Small intestine (tissue), 7 donors: ENCODE results near the gene RPGRIP1L. TPM values are rescaled to one million over a fixed set of nuclear protein-coding genes. Genes with fewer than 3 reads are reported as not detected.

Source experiments
- DNase-seq, 2 donors: peaks; one replicate each; pipeline versions ENCODE4 v3.0.0 to v3.0.0-alpha.2; 2013
- FAIRE-seq: peaks from 2 replicates; lab custom pipeline; 2012; peaks lifted over from hg19 to GRCh38; lab: Jason Lieb, UNC
- H3K27ac ChIP-seq, 3 donors: one replicate each; pipeline ENCODE4 v1.5.1; 2013; ENCODE audit warnings: low read length in 2 of 3, mild to moderate bottlenecking in 2 of 3, control low read depth in 1 of 3, inconsistent platforms in 1 of 3, low read depth in 1 of 3, moderate library complexity in 1 of 3
- H3K27me3 ChIP-seq, 3 donors: one replicate each; pipeline ENCODE4 v1.6.1; 2013; ENCODE audit warnings: low read length in 3 of 3, inconsistent platforms in 1 of 3; ENCODE audit not compliant: control insufficient read depth in 3 of 3, insufficient read depth in 3 of 3
- H3K36me3 ChIP-seq, 3 donors: one replicate each; pipeline ENCODE4 v1.6.1; 2013; ENCODE audit warnings: low read length in 3 of 3, inconsistent platforms in 1 of 3, low read depth in 1 of 3, mild to moderate bottlenecking in 1 of 3, moderate library complexity in 1 of 3; ENCODE audit not compliant: control insufficient read depth in 3 of 3, insufficient read depth in 2 of 3
- H3K4me1 ChIP-seq, 3 donors: one replicate each; pipeline ENCODE4 v1.6.1; 2013; ENCODE audit warnings: low read length in 2 of 3, inconsistent platforms in 1 of 3, low read depth in 1 of 3, mild to moderate bottlenecking in 1 of 3, moderate library complexity in 1 of 3; ENCODE audit not compliant: control insufficient read depth in 3 of 3, insufficient read depth in 2 of 3
- H3K4me3 ChIP-seq, 3 donors: one replicate each; pipeline ENCODE4 v1.5.1; 2013; ENCODE audit warnings: low read length in 3 of 3, control low read depth in 1 of 3, inconsistent platforms in 1 of 3, low read depth in 1 of 3, mild to moderate bottlenecking in 1 of 3, moderate library complexity in 1 of 3
- H3K9me3 ChIP-seq, 2 donors: one replicate each; pipeline ENCODE4 v1.6.1; 2013; ENCODE audit warnings: low read depth in 1 of 2, low read length in 1 of 2; ENCODE audit not compliant: control insufficient read depth in 2 of 2, insufficient read depth in 1 of 2
- WGBS, 3 donors: extraction: QIAGEN DNeasy Blood & Tissue Kit; methylation state at CpG; one replicate each; pipeline ENCODE4 v1.1.7; 2013; 5-methylcytosine and 5-hydroxymethylcytosine counted together
- polyA plus RNA-seq, 4 donors: library from polyadenylated mRNA; stranded (reverse) in 3 of 4; unstranded in 1 of 4; fragments of 200-250 nt in 3 of 4; fragments of 120-200 nt in 1 of 4; gene quantifications; one replicate each; pipeline versions ENCODE4 v1.2.1 to v1.2.3, GENCODE V29; 2013
- donor health status: healthy with polysubstance abuse.
- donor health status: control.
- donor health status: control.
- donor health status: Bipolar disorder and iron deficiency.
- donor health status: healthy.

Gene RPGRIP1L
- polyA plus RNA-seq, 4 donors, result under 0.01 to 4.5 (median 1.0) TPM

GRCh38 chr16:53600616-53601015, 103.0 kb downstream of the RPGRIP1L start:
- no peaks in the 10 kb centered on the region for H3K27me3 ChIP-seq
- no peaks in the 10 kb centered on the region for H3K4me1 ChIP-seq
- no peak overlapping the region for H3K4me3 ChIP-seq
- DNase-seq (no peak), FAIRE-seq (no peak)
- WGBS, 3 donors, result 85 to 100% (median 92%) methylated on average over 1 of the region's 1 CpG
- peaks cover 0 to 2% (median 0%) of the 10 kb centered on the region in 3 donors for H3K36me3 ChIP-seq
- H3K27ac ChIP-seq, result no peak overlapping the region
- no peaks in the 10 kb centered on the region for H3K9me3 ChIP-seq

- H3K36me3 ChIP-seq, result no peaks in the 10 kb centered on the region
- no peaks in the 10 kb centered on the region for H3K4me1 ChIP-seq
- FAIRE-seq (no peak), DNase-seq (no peak)
- H3K4me3 ChIP-seq, result no peak overlapping the region
- 63 to 84% (median 83%) methylated on average over 3 of the region's 3 CpGs for WGBS, 3 donors
- H3K27me3 ChIP-seq, result no peaks in the 10 kb centered on the region
- no peaks in the 10 kb centered on the region for H3K9me3 ChIP-seq
- no peak overlapping the region for H3K27ac ChIP-seq
Observed at GRCh38 chr16:53600126-53600525, 103.5 kb downstream of the RPGRIP1L start.

GRCh38 chr16:53599548-53599947, 104.1 kb downstream of the RPGRIP1L start:
- H3K36me3 ChIP-seq, result no peaks in the 10 kb centered on the region
- no peak for DNase-seq
- H3K27me3 ChIP-seq, result no peaks in the 10 kb centered on the region
- 80 to 89% (median 81%) methylated on average over 5 of the region's 5 CpGs for WGBS, 3 donors
- H3K4me1 ChIP-seq, result no peaks in the 10 kb centered on the region
- no peak overlapping the region for H3K4me3 ChIP-seq
- no peaks in the 10 kb centered on the region for H3K9me3 ChIP-seq
- FAIRE-seq, result no peak
- H3K27ac ChIP-seq, result no peak overlapping the region

GRCh38 chr16:53598511-53599275, 105.0 kb downstream of the RPGRIP1L start:
- WGBS, 3 donors, result 73 to 82% (median 76%) methylated on average over 3 of the region's 3 CpGs
- H3K27me3 ChIP-seq, result no peaks in the 10 kb centered on the region
- H3K27ac ChIP-seq, result no peak overlapping the region
- H3K4me3 ChIP-seq, result no peak overlapping the region
- DNase-seq, result no peak
- H3K9me3 ChIP-seq, result no peaks in the 10 kb centered on the region
- H3K4me1 ChIP-seq, result no peaks in the 10 kb centered on the region
- H3K36me3 ChIP-seq, result no peaks in the 10 kb centered on the region
- no peak for FAIRE-seq

GRCh38 chr16:53597776-53598175, 105.9 kb downstream of the RPGRIP1L start:
- Histone ChIP-seq H3K4me1 (no peaks in the 10 kb centered on the region), H3K9me3 (no peaks in the 10 kb centered on the region), H3K27me3 (no peaks in the 10 kb centered on the region), H3K4me3 (no peak overlapping the region), H3K36me3 (no peaks in the 10 kb centered on the region), H3K27ac (no peak overlapping the region)
- WGBS, 3 donors, result 61 to 81% (median 67%) methylated on average over 3 of the region's 3 CpGs
- FAIRE-seq (no peak), DNase-seq (no peak)

GRCh38 chr16:53588081-53588648, 115.5 kb downstream of the RPGRIP1L start:
- Histone ChIP-seq H3K27me3 (no peaks in the 10 kb centered on the region), H3K27ac (no peak overlapping the region), H3K36me3 (no peaks in the 10 kb centered on the region), H3K9me3 (peaks cover 0 to 2% of the 10 kb centered on the region in 2 donors), H3K4me3 (no peak overlapping the region), H3K4me1 (no peaks in the 10 kb centered on the region)
- no peak for DNase-seq
- FAIRE-seq, result no peak
- WGBS, 3 donors, result 84 to 87% (median 86%) methylated on average over 3 of the region's 3 CpGs

GRCh38 chr16:53583401-53583800, 120.3 kb downstream of the RPGRIP1L start:
- no peak for DNase-seq
- Histone ChIP-seq H3K4me3 (no peak overlapping the region), H3K9me3 (no peaks in the 10 kb centered on the region), H3K27ac (no peak overlapping the region), H3K4me1 (no peaks in the 10 kb centered on the region), H3K36me3 (no peaks in the 10 kb centered on the region), H3K27me3 (no peaks in the 10 kb centered on the region)
- WGBS, 3 donors, result 88 to 96% (median 90%) methylated on average over 2 of the region's 2 CpGs
- no peak for FAIRE-seq

- FAIRE-seq, result no peak
- no peaks in the 10 kb centered on the region for H3K9me3 ChIP-seq
- no peaks in the 10 kb centered on the region for H3K36me3 ChIP-seq
- H3K4me1 ChIP-seq, result no peaks in the 10 kb centered on the region
- no peak overlapping the region for H3K27ac ChIP-seq
- 88 to 95% (median 89%) methylated on average over 2 of the region's 2 CpGs for WGBS, 3 donors
- no peaks in the 10 kb centered on the region for H3K27me3 ChIP-seq
- DNase-seq, result no peak
- no peak overlapping the region for H3K4me3 ChIP-seq
Observed at GRCh38 chr16:53581784-53582183, 121.9 kb downstream of the RPGRIP1L start.
